HG02884 (cell line): Measurements from ENCODE around the gene CSTF1.

Source experiments
- ATAC-seq: cut with Tn5 transposase; IDR thresholded peaks from one replicate; pipeline ENCODE4 v1.9.1; 2021; ENCODE audit warnings: mild to moderate bottlenecking, moderate library complexity; ENCODE audit not compliant: unreplicated experiment

The CSTF1 gene

GRCh38 chr20:56449459-56449858 lies 57.0 kb downstream of the CSTF1 start:
- no peak for ATAC-seq

GRCh38 chr20:56451056-56451765 lies 58.8 kb downstream of the CSTF1 start:
- no peak for ATAC-seq

- ATAC-seq = peak; percentile 68
These were observed 60.9 kb downstream of the CSTF1 start for GRCh38 chr20:56453352-56453751.

- ATAC-seq = peak; percentile 83
These were observed 62.3 kb downstream of the CSTF1 start for GRCh38 chr20:56454754-56455153.
